Lung (tissue), 12 donors: Measurements from ENCODE around the gene KCNJ15. TPM values are rescaled to one million over a fixed set of nuclear protein-coding genes. Genes with fewer than 3 reads are reported as not detected.
A peak's percentile ranks its signal among the peaks of the same experiment; 100 is the strongest.

Experiments used
- ATAC-seq: fragments of 200-7000 bp; cut with Tn5 transposase; one replicate; pipeline ENCODE4 v1.9.1; 2020; ENCODE audit warnings: moderate number of reproducible peaks; ENCODE audit not compliant: insufficient read depth, low FRiP score
- DNase-seq, 3 donors: peaks; one replicate each; pipeline ENCODE4 v3.0.0-alpha.2; 2013 to 2017
- H3K27ac ChIP-seq, 2 donors: one replicate each; pipeline ENCODE4 v1.5.1; 2013; ENCODE audit warnings: mild to moderate bottlenecking in 2 of 2, moderate library complexity in 2 of 2, control low read depth in 1 of 2, inconsistent platforms in 1 of 2, low read depth in 1 of 2, low read length in 1 of 2
- H3K27me3 ChIP-seq, 3 donors: one replicate each; pipeline ENCODE4 v1.5.1; 2013; ENCODE audit warnings: low read length in 2 of 3; ENCODE audit not compliant: control insufficient read depth in 3 of 3, insufficient read depth in 3 of 3
- H3K36me3 ChIP-seq, 4 donors: one replicate each; pipeline ENCODE4 v1.5.1; 2013; ENCODE audit warnings: low read length in 4 of 4, mild to moderate bottlenecking in 1 of 4, moderate library complexity in 1 of 4; ENCODE audit not compliant: control insufficient read depth in 4 of 4, insufficient read depth in 4 of 4
- H3K4me1 ChIP-seq, 5 donors: one replicate each; pipeline ENCODE4 v1.5.1; 2013; ENCODE audit warnings: low read length in 5 of 5, mild to moderate bottlenecking in 2 of 5, moderate library complexity in 1 of 5; ENCODE audit not compliant: control insufficient read depth in 5 of 5, insufficient read depth in 5 of 5
- H3K4me3 ChIP-seq: one replicate; pipeline ENCODE4 v1.5.1; 2013; ENCODE audit warnings: mild to moderate bottlenecking, control low read depth, moderate library complexity
- H3K9ac ChIP-seq, 2 donors: one replicate each; pipeline ENCODE4 v1.5.1; 2013; ENCODE audit warnings: low read length in 2 of 2, control low read depth in 1 of 2; ENCODE audit not compliant: insufficient read depth in 1 of 2
- H3K9me3 ChIP-seq, 4 donors: one replicate each; pipeline ENCODE4 v1.5.1; 2013; ENCODE audit warnings: low read length in 3 of 4, mild to moderate bottlenecking in 1 of 4, moderate library complexity in 1 of 4; ENCODE audit not compliant: control insufficient read depth in 4 of 4, insufficient read depth in 3 of 4
- WGBS, 2 donors: extraction: QIAGEN DNeasy Blood & Tissue Kit; methylation state at CpG; one replicate each; pipeline ENCODE4 v1.1.7; 2013; 5-methylcytosine and 5-hydroxymethylcytosine counted together
- polyA plus RNA-seq, 2 donors: library from polyadenylated mRNA; stranded (reverse); fragments of 200-250 nt; gene quantifications; one replicate each; pipeline ENCODE4 v1.2.1, GENCODE V29; 2013
- total RNA-seq, 2 donors: library from RNA; depleted of rRNA in 1 of 2; stranded (reverse); fragments of >200 nt in 1 of 2; gene quantifications; one replicate each; pipeline ENCODE4 v1.2.1, GENCODE V29; 2014 to 2021
- TF ChIP-seq, protein P1 (sequence below): IDR thresholded peaks from 2 replicates; pipeline ENCODE4 v1.5.1; 2012; ENCODE audit warnings: mild to moderate bottlenecking; ENCODE audit errors: control extremely low read depth, extremely low read depth
- donor health status: control.
- donor health status: control.
- donor health status: Bipolar disorder and iron deficiency.
- donor health status: healthy.
- donor health status: DM: yes; HTN: yes; CAD: no.

KCNJ15 gene
- total and polyA plus RNA-seq, 4 donors: 28.2 to 79.1 (median 61.5) TPM

DNA sequence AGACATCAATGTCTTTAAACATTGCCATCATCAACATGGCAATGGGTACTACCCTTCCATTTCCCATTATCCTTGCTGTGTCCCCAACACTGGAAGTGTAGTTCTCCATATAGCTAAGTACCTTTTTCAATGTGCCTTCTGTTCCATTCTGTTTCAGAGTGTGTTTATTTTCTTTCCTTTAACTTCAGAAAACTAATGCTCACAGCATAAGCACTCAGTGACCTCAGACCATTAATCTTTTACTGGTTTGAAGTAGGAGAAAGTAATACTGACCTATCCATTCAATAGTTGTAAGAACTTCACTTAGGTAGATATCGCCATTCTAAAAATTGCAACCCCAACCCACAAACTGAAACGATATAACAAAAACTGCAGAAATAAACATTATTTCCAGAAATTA is 37.8 kb downstream of the KCNJ15 start:
- WGBS, 2 donors: 84 to 96% methylated on average over 2 of the region's 2 CpGs
- H3K27ac ChIP-seq: no peak overlapping the region

DNA sequence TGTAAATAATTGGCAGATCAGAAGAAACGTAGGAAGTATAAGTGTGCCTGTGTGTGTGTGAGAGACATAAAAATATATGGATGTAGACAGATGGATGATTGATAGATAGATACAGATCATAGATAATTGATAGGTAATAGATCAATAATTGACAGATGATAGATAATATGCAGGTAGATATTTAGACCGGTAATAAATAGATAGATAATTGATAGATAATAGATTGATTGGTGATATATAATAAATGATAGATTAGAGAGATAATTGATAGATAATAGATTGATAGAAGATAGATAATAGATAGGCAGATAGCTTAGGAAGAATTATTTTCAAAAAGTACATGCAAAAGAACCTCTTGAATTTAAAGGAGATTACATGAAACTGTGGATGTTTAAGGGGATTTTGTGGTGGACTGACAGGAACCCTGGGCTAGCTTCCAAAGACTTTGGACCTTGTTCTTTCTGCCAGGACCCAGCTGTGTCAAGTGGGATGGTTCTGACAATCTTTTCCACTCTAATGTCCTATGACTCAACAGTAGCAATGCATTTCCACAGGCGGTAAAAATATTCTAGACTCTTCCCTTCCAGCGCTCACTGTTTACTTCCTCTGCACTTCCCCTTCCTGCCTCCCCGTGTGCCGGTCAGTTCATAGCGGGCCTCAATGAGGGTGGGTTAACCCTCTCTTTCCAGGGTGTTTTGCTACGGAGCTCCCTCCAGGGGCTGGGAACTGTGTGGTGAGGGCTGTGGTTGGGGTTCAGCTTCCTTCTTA is 39.4 kb downstream of the KCNJ15 start:
- ATAC-seq (no peak), DNase-seq (peak; percentile 24 to 62 (median 53))
- WGBS, 2 donors: 27% methylated on average over 8 of the region's 8 CpGs
- TF ChIP-seq, protein P1, sequence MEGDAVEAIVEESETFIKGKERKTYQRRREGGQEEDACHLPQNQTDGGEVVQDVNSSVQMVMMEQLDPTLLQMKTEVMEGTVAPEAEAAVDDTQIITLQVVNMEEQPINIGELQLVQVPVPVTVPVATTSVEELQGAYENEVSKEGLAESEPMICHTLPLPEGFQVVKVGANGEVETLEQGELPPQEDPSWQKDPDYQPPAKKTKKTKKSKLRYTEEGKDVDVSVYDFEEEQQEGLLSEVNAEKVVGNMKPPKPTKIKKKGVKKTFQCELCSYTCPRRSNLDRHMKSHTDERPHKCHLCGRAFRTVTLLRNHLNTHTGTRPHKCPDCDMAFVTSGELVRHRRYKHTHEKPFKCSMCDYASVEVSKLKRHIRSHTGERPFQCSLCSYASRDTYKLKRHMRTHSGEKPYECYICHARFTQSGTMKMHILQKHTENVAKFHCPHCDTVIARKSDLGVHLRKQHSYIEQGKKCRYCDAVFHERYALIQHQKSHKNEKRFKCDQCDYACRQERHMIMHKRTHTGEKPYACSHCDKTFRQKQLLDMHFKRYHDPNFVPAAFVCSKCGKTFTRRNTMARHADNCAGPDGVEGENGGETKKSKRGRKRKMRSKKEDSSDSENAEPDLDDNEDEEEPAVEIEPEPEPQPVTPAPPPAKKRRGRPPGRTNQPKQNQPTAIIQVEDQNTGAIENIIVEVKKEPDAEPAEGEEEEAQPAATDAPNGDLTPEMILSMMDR: no peak
- Histone ChIP-seq H3K4me1 (peaks cover 0 to 34% (median 11%) of the 10 kb centered on the region in 5 donors), H3K27ac (peak overlapping the region in 1 of 2 donors; percentile 48), H3K9ac (no peak overlapping the region), H3K36me3 (peaks cover 0 to 4% (median 0%) of the 10 kb centered on the region in 4 donors), H3K4me3 (no peak overlapping the region), H3K9me3 (no peaks in the 10 kb centered on the region), H3K27me3 (no peaks in the 10 kb centered on the region)

More for the DNA sequence above, 37.8 kb downstream of the KCNJ15 start:
- DNase-seq (no peak), ATAC-seq (no peak)
- TF ChIP-seq, protein P1: no peak
- H3K9ac ChIP-seq: no peak overlapping the region
- peaks cover 0 to 4% (median 0%) of the 10 kb centered on the region in 4 donors for H3K36me3 ChIP-seq
- H3K4me1 ChIP-seq: peaks cover 0 to 18% (median 10%) of the 10 kb centered on the region in 5 donors
- H3K9me3 ChIP-seq: no peaks in the 10 kb centered on the region
- H3K4me3 ChIP-seq: no peak overlapping the region
- no peaks in the 10 kb centered on the region for H3K27me3 ChIP-seq

DNA sequence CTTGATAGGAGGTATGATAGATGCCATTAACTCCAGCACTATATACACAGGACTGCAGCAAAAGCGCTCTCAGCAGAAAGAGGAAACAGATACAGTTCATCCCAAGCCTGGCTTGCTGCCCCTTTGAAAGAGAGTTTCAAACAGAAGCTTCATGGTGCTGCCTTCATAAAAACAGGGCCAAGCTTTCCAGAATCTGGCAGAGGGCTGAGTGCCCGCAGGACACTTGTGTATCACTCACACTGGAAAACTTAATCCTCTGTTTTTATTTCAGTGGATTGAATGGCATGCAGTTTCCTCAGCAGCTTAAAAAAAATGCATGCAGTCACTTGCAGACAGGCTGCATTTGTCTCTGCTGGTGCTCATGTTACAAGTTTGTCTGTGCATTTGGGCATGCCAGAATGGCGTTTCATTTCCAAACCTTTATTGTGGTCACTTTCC is 40.4 kb downstream of the KCNJ15 start:
- TF ChIP-seq, protein P1: no peak
- H3K36me3 ChIP-seq: peaks cover 0 to 4% (median 0%) of the 10 kb centered on the region in 4 donors
- H3K4me3 ChIP-seq: no peak overlapping the region
- ATAC-seq: no peak
- H3K9ac ChIP-seq: no peak overlapping the region
- WGBS, 2 donors: 29 to 34% methylated on average over 3 of the region's 3 CpGs
- DNase-seq: peak; percentile 21 to 49 (median 48)
- H3K27me3 ChIP-seq: no peaks in the 10 kb centered on the region
- peak overlapping the region in 1 of 2 donors; percentile 48 for H3K27ac ChIP-seq
- peaks cover 0 to 42% (median 13%) of the 10 kb centered on the region in 5 donors for H3K4me1 ChIP-seq
- H3K9me3 ChIP-seq: no peaks in the 10 kb centered on the region
